OCI-LY7 (cell line): Measurements from ENCODE around the gene DPYD. TPM values are rescaled to one million over a fixed set of nuclear protein-coding genes. Genes with fewer than 3 reads are reported as not detected.

Source experiments
- BruUV-seq: library from RNA; stranded (reverse); fragments of 400-500 nt; replicated peaks from 2 replicates; lab custom pipeline; 2021; lab: Mats Ljungman, UMichigan
- CTCF ChIA-PET: fragments of 300-600 bp; sonication (Branson Sonifier 250); formaldehyde crosslinking; loops from one replicate; lab custom pipeline; 2022; ENCODE audit warnings: antibody characterized with exemption; ENCODE audit not compliant: unreplicated experiment; lab: Charles Lee
- POLR2A ChIA-PET: fragments of 300-600 bp; sonication (Branson Sonifier 250); formaldehyde crosslinking; loops from one replicate; lab custom pipeline; 2022; ENCODE audit warnings: antibody characterized with exemption; lab: Charles Lee
- DNase-seq: peaks from one replicate; pipeline ENCODE4 v3.0.0-alpha.2; 2015; ENCODE audit warnings: low spot score
- H2AFZ ChIP-seq: fragments of 200-600 bp; sonication (generic), shearing (Covaris generic); 2 replicates; pipeline ENCODE4 v1.6.1; 2014; ENCODE audit warnings: mild to moderate bottlenecking, antibody characterized with exemption, low read length, moderate library complexity
- H3K27ac ChIP-seq: fragments of 200-600 bp; sonication (generic); 2 replicates; pipeline ENCODE4 v1.5.1; 2014; ENCODE audit warnings: mixed run types, low read depth, mild to moderate bottlenecking, moderate library complexity, low read length, inconsistent platforms; ENCODE audit not compliant: poor library complexity, severe bottlenecking
- H3K36me3 ChIP-seq: fragments of 200-600 bp; sonication (generic); 2 replicates; pipeline ENCODE4 v1.6.1; 2014; ENCODE audit warnings: mild to moderate bottlenecking, antibody characterized with exemption, low read length, moderate library complexity, mixed read lengths; ENCODE audit not compliant: insufficient read depth
- H3K4me1 ChIP-seq: fragments of 200-600 bp; sonication (generic); 2 replicates; pipeline ENCODE4 v1.5.1; 2014; ENCODE audit warnings: mild to moderate bottlenecking, low read length; ENCODE audit not compliant: insufficient read depth, poor library complexity, severe bottlenecking
- H3K4me2 ChIP-seq: fragments of 200-600 bp; sonication (generic); 2 replicates; pipeline ENCODE4 v1.6.1; 2014; ENCODE audit warnings: mild to moderate bottlenecking, low read length
- H3K4me3 ChIP-seq: fragments of 200-600 bp; sonication (generic); 2 replicates; pipeline ENCODE4 v1.5.1; 2014; ENCODE audit warnings: mild to moderate bottlenecking, low read depth, low read length; ENCODE audit not compliant: poor library complexity, severe bottlenecking
- H3K79me2 ChIP-seq: fragments of 200-600 bp; sonication (generic); 2 replicates; pipeline ENCODE4 v1.6.1; 2016; ENCODE audit warnings: low read depth, mild to moderate bottlenecking, low read length, moderate library complexity, mixed read lengths; ENCODE audit not compliant: insufficient read depth
- H3K9me2 ChIP-seq: fragments of 200-600 bp; sonication (generic); 2 replicates; pipeline ENCODE4 v1.6.1; 2016; ENCODE audit warnings: mild to moderate bottlenecking, low read length, mixed read lengths; ENCODE audit not compliant: insufficient read depth
- H3K9me3 ChIP-seq: fragments of 200-600 bp; sonication (generic); 2 replicates; pipeline ENCODE4 v1.6.1; 2014; ENCODE audit warnings: mild to moderate bottlenecking, mixed run types, low read length, mixed read lengths
- H4K20me1 ChIP-seq: fragments of 200-600 bp; sonication (generic); 2 replicates; pipeline ENCODE4 v1.6.1; 2014; ENCODE audit warnings: mild to moderate bottlenecking, antibody characterized with exemption, low read length, moderate library complexity, mixed read lengths; ENCODE audit not compliant: insufficient read depth
- EZH2phosphoT487 ChIP-seq: fragments of 200-600 bp; sonication (generic); IDR thresholded peaks from 2 replicates; pipeline ENCODE4 v1.6.1; 2018; ENCODE audit warnings: low read depth, borderline replicate concordance, mild to moderate bottlenecking, mixed run types, antibody characterized with exemption, low read length, moderate library complexity, mixed read lengths
- intact Hi-C: fragments of 100-400 bp; cut with micrococcal nuclease; formaldehyde crosslinking; loops from one replicate; pipeline ENCODE4 v1.10.0; 2022; ENCODE audit not compliant: unreplicated experiment
- total RNA-seq, 2 experiments: library from RNA; depleted of rRNA in 1 of 2; stranded (reverse); fragments of >200 nt in 1 of 2; shearing (Covaris generic) in 1 of 2; gene quantifications; 2 replicates each; pipeline ENCODE4 v1.2.3, GENCODE V29; 2014 to 2022
- TF ChIP-seq, protein P1 (sequence below): fragments of 200-600 bp; sonication (generic); conservative IDR thresholded peaks from 2 replicates; pipeline ENCODE4 v1.5.1; 2014; ENCODE audit warnings: mild to moderate bottlenecking, antibody characterized with exemption, low read length, moderate library complexity, mixed read lengths

Gene DPYD
- total RNA-seq, 2 experiments from 2014 or later: 5.5 to 13.4 TPM

GRCh38 chr1:97913506-97914139, 7.2 kb downstream of the DPYD start:
- H2AFZ ChIP-seq: no peak overlapping the region
- no peaks in the 10 kb centered on the region for H3K36me3 ChIP-seq
- H3K9me2 ChIP-seq: no peaks in the 10 kb centered on the region
- intact Hi-C loops: no loop called here
- H3K4me1 ChIP-seq: no peaks in the 10 kb centered on the region
- BruUV-seq: no TSS peak
- TF ChIP-seq, protein P1, sequence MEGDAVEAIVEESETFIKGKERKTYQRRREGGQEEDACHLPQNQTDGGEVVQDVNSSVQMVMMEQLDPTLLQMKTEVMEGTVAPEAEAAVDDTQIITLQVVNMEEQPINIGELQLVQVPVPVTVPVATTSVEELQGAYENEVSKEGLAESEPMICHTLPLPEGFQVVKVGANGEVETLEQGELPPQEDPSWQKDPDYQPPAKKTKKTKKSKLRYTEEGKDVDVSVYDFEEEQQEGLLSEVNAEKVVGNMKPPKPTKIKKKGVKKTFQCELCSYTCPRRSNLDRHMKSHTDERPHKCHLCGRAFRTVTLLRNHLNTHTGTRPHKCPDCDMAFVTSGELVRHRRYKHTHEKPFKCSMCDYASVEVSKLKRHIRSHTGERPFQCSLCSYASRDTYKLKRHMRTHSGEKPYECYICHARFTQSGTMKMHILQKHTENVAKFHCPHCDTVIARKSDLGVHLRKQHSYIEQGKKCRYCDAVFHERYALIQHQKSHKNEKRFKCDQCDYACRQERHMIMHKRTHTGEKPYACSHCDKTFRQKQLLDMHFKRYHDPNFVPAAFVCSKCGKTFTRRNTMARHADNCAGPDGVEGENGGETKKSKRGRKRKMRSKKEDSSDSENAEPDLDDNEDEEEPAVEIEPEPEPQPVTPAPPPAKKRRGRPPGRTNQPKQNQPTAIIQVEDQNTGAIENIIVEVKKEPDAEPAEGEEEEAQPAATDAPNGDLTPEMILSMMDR: no peak
- no peak for TF ChIP-seq EZH2phosphoT487
- no peak overlapping the region for H3K4me3 ChIP-seq
- no peaks in the 10 kb centered on the region for H3K79me2 ChIP-seq
- CTCF ChIA-PET: no interaction called here
- H3K4me2 ChIP-seq: no peak overlapping the region
- H3K27ac ChIP-seq: no peak overlapping the region
- POLR2A ChIA-PET: no interaction called here
- DNase-seq: no peak
- H4K20me1 ChIP-seq: no peaks in the 10 kb centered on the region
- H3K9me3 ChIP-seq: no peaks in the 10 kb centered on the region

GRCh38 chr1:97911266-97912215, 9.3 kb downstream of the DPYD start:
- Histone ChIP-seq H4K20me1 (no peaks in the 10 kb centered on the region), H3K27ac (no peak overlapping the region), H3K36me3 (no peaks in the 10 kb centered on the region), H2AFZ (no peak overlapping the region), H3K79me2 (no peaks in the 10 kb centered on the region), H3K4me3 (no peak overlapping the region), H3K9me2 (no peaks in the 10 kb centered on the region), H3K4me1 (no peaks in the 10 kb centered on the region), H3K9me3 (no peaks in the 10 kb centered on the region), H3K4me2 (no peak overlapping the region)
- ChIA-PET CTCF (no interaction called here), POLR2A (interaction anchor here (0.6 to 1.2 kb wide), 3 partner anchors 10 to 29 kb away, joined by 3 to 5 read pairs (median 3); no protein-coding TSS in a partner anchor)
- no TSS peak for BruUV-seq
- TF ChIP-seq EZH2phosphoT487: no peak
- TF ChIP-seq, protein P1: no peak
- intact Hi-C loops: no loop called here
- no peak for DNase-seq
